CD14-positive monocyte (primary cell): ENCODE results near the gene PAX9. TPM values are rescaled to one million over a fixed set of nuclear protein-coding genes. Genes with fewer than 3 reads are reported as not detected.

Source experiments
- DNase-seq, 3 donors: peaks; one replicate each; pipeline ENCODE4 v3.0.0-alpha.2; 2011 to 2022
- H2AFZ ChIP-seq: 2 replicates; pipeline ENCODE4 v1.6.0; 2012; ENCODE audit warnings: mild to moderate bottlenecking, low read depth, low read length, inconsistent platforms; ENCODE audit not compliant: insufficient read depth, poor library complexity, severe bottlenecking
- H3K27ac ChIP-seq, 2 donors: 1 replicate in 1 of 2; 2 replicates in 1 of 2; pipeline ENCODE4 v1.5.1; 2012 to 2013; ENCODE audit warnings: low read length in 2 of 2, control low read depth in 1 of 2, inconsistent platforms in 1 of 2, low read depth in 1 of 2, mild to moderate bottlenecking in 1 of 2
- H3K27me3 ChIP-seq, 2 donors: one replicate each; pipeline versions ENCODE4 v1.6.0 to v1.6.1; 2011 to 2013; ENCODE audit warnings: low read length in 2 of 2; ENCODE audit not compliant: control insufficient read depth in 2 of 2, insufficient read depth in 2 of 2
- H3K36me3 ChIP-seq, 2 donors: replicated peaks in 1 of 2; 1 replicate in 1 of 2; 2 replicates in 1 of 2; pipeline versions ENCODE4 v1.5.1 to v1.6.1; 2012 to 2013; ENCODE audit warnings: low read length in 2 of 2, control low read depth in 1 of 2, inconsistent platforms in 1 of 2, mild to moderate bottlenecking in 1 of 2; ENCODE audit not compliant: insufficient read depth in 2 of 2, control insufficient read depth in 1 of 2
- H3K4me1 ChIP-seq, 2 donors: 1 replicate in 1 of 2; 2 replicates in 1 of 2; pipeline versions ENCODE4 v1.5.1 to v1.6.1; 2012 to 2013; ENCODE audit warnings: low read length in 2 of 2, control low read depth in 1 of 2, inconsistent platforms in 1 of 2, mild to moderate bottlenecking in 1 of 2, moderate library complexity in 1 of 2; ENCODE audit not compliant: insufficient read depth in 2 of 2, control insufficient read depth in 1 of 2
- H3K4me2 ChIP-seq: replicated peaks from 2 replicates; pipeline ENCODE3; 2012; ENCODE audit warnings: low read length, moderate library complexity, mild to moderate bottlenecking; ENCODE audit not compliant: poor library complexity, severe bottlenecking; ENCODE audit errors: extremely low read depth
- H3K4me3 ChIP-seq, 3 experiments: fragments of 200-600 bp in 1 of 3; sonication (generic) in 1 of 3; replicated peaks in 1 of 3; 1 replicate in 2 of 3; 2 replicates in 1 of 3; pipeline ENCODE4 v1.5.1; 2011 to 2013; ENCODE audit warnings: low read length in 3 of 3, mild to moderate bottlenecking in 3 of 3, control low read depth in 2 of 3, low read depth in 2 of 3, inconsistent platforms in 1 of 3, moderate library complexity in 1 of 3
- H3K79me2 ChIP-seq: 2 replicates; pipeline ENCODE4 v1.6.0; 2012; ENCODE audit warnings: mild to moderate bottlenecking, control low read depth, inconsistent platforms, low read length, moderate library complexity; ENCODE audit not compliant: insufficient read depth
- H3K9ac ChIP-seq: 2 replicates; pipeline ENCODE4 v1.6.0; 2017; ENCODE audit warnings: low read length, mild to moderate bottlenecking; ENCODE audit not compliant: insufficient read depth, poor library complexity, severe bottlenecking
- H3K9me3 ChIP-seq, 2 donors: replicated peaks in 1 of 2; 1 replicate in 1 of 2; 2 replicates in 1 of 2; pipeline versions ENCODE4 v1.5.1 to v1.6.1; 2012 to 2013; ENCODE audit warnings: low read length in 2 of 2, control low read depth in 1 of 2; ENCODE audit not compliant: control insufficient read depth in 1 of 2, insufficient read depth in 1 of 2
- H4K20me1 ChIP-seq: 2 replicates; pipeline ENCODE4 v1.6.0; 2012; ENCODE audit warnings: mild to moderate bottlenecking, low read length, control low read depth, moderate library complexity; ENCODE audit not compliant: insufficient read depth
- H3K27ac Mint-ChIP-seq, 7 donors: one replicate each; pipeline ENCODE4 v1.8.0; 2020; ENCODE audit warnings: mild to moderate bottlenecking in 7 of 7, mixed read lengths in 7 of 7, moderate library complexity in 6 of 7, inconsistent platforms in 2 of 7
- H3K27me3 Mint-ChIP-seq, 3 donors: one replicate each; pipeline ENCODE4 v1.8.0; 2021 to 2022; ENCODE audit warnings: low read depth in 3 of 3, mild to moderate bottlenecking in 3 of 3, mixed read lengths in 3 of 3, moderate library complexity in 3 of 3, inconsistent platforms in 1 of 3
- H3K36me3 Mint-ChIP-seq, 2 donors: one replicate each; pipeline ENCODE4 v1.8.0; 2020; ENCODE audit warnings: mixed read lengths in 2 of 2, inconsistent platforms in 1 of 2, mild to moderate bottlenecking in 1 of 2
- H3K4me1 Mint-ChIP-seq: one replicate; pipeline ENCODE4 v1.8.0; 2020; ENCODE audit warnings: mild to moderate bottlenecking, mixed read lengths
- H3K4me3 Mint-ChIP-seq, 2 donors: one replicate each; pipeline ENCODE4 v1.8.0; 2020; ENCODE audit warnings: mild to moderate bottlenecking in 2 of 2, mixed read lengths in 2 of 2, moderate library complexity in 1 of 2
- H3K9me3 Mint-ChIP-seq, 7 donors: one replicate each; pipeline ENCODE4 v1.8.0; 2020 to 2022; ENCODE audit warnings: mixed read lengths in 7 of 7, mild to moderate bottlenecking in 6 of 7, moderate library complexity in 6 of 7, inconsistent platforms in 2 of 7
- WGBS: methylation state at CpG from one replicate; pipeline ENCODE4 v1.1.5; 2013; ENCODE audit warnings: missing lambda C conversion rate; ENCODE audit not compliant: insufficient coverage; 5-methylcytosine and 5-hydroxymethylcytosine counted together
- intact Hi-C, 2 donors: fragments of 100-400 bp; cut with micrococcal nuclease; formaldehyde crosslinking; loops; one replicate each; pipeline versions ENCODE4 v1.15.0 to v1.15.1; 2023
- polyA plus RNA-seq, 3 donors: library from polyadenylated mRNA; depleted of rRNA in 1 of 3; unstranded in 2 of 3; stranded (reverse) in 1 of 3; fragments of 300-500 nt in 2 of 3; fragments of >200 nt in 1 of 3; fragmentation: Illumina TruSeq in 2 of 3; gene quantifications; 1 replicate in 2 of 3; 2 replicates in 1 of 3; pipeline ENCODE4 v1.2.3, GENCODE V29; 2012 to 2021
- TF ChIP-seq, protein P1 (sequence below): fragments of 200-600 bp; IDR thresholded peaks from one replicate; pipeline ENCODE4 v1.8.0; 2022; ENCODE audit warnings: antibody characterized with exemption, mild to moderate bottlenecking

The PAX9 gene
- polyA plus RNA-seq, 3 donors = not detected

DNA sequence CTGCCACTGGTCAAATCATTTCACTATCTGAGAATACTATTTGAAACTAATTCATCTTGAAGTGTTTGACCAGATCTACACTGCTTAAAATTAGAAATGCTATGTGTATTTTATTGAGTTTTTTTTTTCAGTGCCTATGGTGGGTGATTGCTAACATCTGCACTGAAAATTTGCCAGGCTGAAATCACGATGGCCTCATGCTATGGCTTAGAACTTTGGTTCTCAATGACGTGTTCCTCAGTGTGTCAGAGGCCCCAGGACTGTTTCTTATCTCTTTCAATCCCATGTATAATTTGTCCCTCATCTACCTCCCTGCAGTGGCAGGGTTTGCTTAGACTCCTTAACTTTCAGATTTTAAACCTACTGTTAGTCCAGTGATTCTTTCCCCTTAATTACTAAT, 43.0 kb upstream of the PAX9 start:
- TF ChIP-seq, protein P1, sequence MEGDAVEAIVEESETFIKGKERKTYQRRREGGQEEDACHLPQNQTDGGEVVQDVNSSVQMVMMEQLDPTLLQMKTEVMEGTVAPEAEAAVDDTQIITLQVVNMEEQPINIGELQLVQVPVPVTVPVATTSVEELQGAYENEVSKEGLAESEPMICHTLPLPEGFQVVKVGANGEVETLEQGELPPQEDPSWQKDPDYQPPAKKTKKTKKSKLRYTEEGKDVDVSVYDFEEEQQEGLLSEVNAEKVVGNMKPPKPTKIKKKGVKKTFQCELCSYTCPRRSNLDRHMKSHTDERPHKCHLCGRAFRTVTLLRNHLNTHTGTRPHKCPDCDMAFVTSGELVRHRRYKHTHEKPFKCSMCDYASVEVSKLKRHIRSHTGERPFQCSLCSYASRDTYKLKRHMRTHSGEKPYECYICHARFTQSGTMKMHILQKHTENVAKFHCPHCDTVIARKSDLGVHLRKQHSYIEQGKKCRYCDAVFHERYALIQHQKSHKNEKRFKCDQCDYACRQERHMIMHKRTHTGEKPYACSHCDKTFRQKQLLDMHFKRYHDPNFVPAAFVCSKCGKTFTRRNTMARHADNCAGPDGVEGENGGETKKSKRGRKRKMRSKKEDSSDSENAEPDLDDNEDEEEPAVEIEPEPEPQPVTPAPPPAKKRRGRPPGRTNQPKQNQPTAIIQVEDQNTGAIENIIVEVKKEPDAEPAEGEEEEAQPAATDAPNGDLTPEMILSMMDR = no peak
- 100% methylated on average over 1 of the region's 2 CpGs for WGBS

DNA sequence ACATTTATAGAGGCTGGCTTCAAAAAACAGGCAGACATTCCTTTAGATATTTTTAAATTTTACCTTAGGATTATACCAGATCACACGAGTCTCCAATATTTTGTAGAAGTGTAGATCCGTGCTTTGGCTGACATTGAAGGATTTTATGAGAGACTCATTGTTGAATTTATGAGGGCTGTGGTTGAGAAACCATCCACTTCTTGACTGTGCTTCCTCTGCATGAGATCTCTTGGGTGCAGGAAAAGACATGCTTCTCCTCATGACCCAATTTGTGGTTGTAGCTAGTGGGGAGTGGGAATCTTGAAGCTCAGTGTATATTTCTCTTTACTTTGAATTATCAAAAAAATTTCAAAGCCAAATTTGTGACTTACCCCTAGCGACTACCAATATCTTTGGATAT, 42.5 kb upstream of the PAX9 start:
- H3K36me3 ChIP-seq = no peaks in the 10 kb centered on the region
- intact Hi-C loops = no loop called here
- no peak overlapping the region for H3K27ac ChIP-seq
- no peak overlapping the region for H3K4me2 ChIP-seq
- H3K27me3 ChIP-seq = no peaks in the 10 kb centered on the region
- Mint-ChIP-seq H3K27me3 (peaks cover 2 to 4% (median 3%) of the 10 kb centered on the region in 3 donors), H3K27ac (no peak overlapping the region), H3K4me3 (no peak overlapping the region), H3K9me3 (peaks cover 0 to 8% (median 2%) of the 10 kb centered on the region in 7 donors), H3K36me3 (no peaks in the 10 kb centered on the region), H3K4me1 (no peaks in the 10 kb centered on the region)
- DNase-seq = no peak
- TF ChIP-seq, protein P1 = no peak
- H4K20me1 ChIP-seq = no peaks in the 10 kb centered on the region
- no peak overlapping the region for H3K9ac ChIP-seq
- no peaks in the 10 kb centered on the region for H3K4me1 ChIP-seq
- H3K79me2 ChIP-seq = no peaks in the 10 kb centered on the region
- no CpG with 5 or more reads among the region's 3 CpGs for WGBS
- no peaks in the 10 kb centered on the region for H3K9me3 ChIP-seq
- no peak overlapping the region for H3K4me3 ChIP-seq
- no peak overlapping the region for H2AFZ ChIP-seq

More for the DNA sequence above, 43.0 kb upstream of the PAX9 start:
- H3K27ac ChIP-seq = no peak overlapping the region
- Mint-ChIP-seq H3K36me3 (no peaks in the 10 kb centered on the region), H3K9me3 (peaks cover 0 to 11% (median 5%) of the 10 kb centered on the region in 7 donors), H3K27ac (no peak overlapping the region), H3K27me3 (peaks cover 2 to 4% (median 3%) of the 10 kb centered on the region in 3 donors), H3K4me1 (no peaks in the 10 kb centered on the region), H3K4me3 (no peak overlapping the region)
- intact Hi-C loops = no loop called here
- H3K9ac ChIP-seq = no peak overlapping the region
- no peak for DNase-seq
- no peaks in the 10 kb centered on the region for H3K36me3 ChIP-seq
- no peaks in the 10 kb centered on the region for H3K4me1 ChIP-seq
- H3K27me3 ChIP-seq = no peaks in the 10 kb centered on the region
- H3K79me2 ChIP-seq = no peaks in the 10 kb centered on the region
- no peak overlapping the region for H3K4me3 ChIP-seq
- no peaks in the 10 kb centered on the region for H4K20me1 ChIP-seq
- H3K9me3 ChIP-seq = no peaks in the 10 kb centered on the region
- no peak overlapping the region for H2AFZ ChIP-seq
- no peak overlapping the region for H3K4me2 ChIP-seq
